Transverse colon (tissue), 4 donors: ENCODE data around the gene ATOX1. TPM values are rescaled to one million over a fixed set of nuclear protein-coding genes. Genes with fewer than 3 reads are reported as not detected.

Source experiments
- DNase-seq: peaks from one replicate; pipeline ENCODE4 v3.0.0-alpha.2; 2019
- H3K27ac ChIP-seq, 4 donors: fragments of 200-600 bp; sonication (generic); 2 replicates each; pipeline ENCODE4 v1.5.1; 2016 to 2018; ENCODE audit warnings: inconsistent platforms in 4 of 4
- H3K27me3 ChIP-seq: fragments of 200-600 bp; sonication (generic); 2 replicates; pipeline ENCODE4 v1.5.1; 2017; ENCODE audit warnings: inconsistent platforms
- H3K36me3 ChIP-seq, 4 donors: fragments of 200-600 bp; sonication (generic); 2 replicates each; pipeline ENCODE4 v1.5.1; 2017 to 2019; ENCODE audit warnings: inconsistent platforms in 4 of 4
- H3K4me1 ChIP-seq, 4 donors: fragments of 200-600 bp; sonication (generic); 2 replicates each; pipeline ENCODE4 v1.5.1; 2017 to 2020; ENCODE audit warnings: inconsistent platforms in 4 of 4
- H3K4me3 ChIP-seq, 4 donors: fragments of 200-600 bp; sonication (generic); 1 replicate in 1 of 4; 2 replicates in 3 of 4; pipeline versions ENCODE4 v1.5.1 to v1.6.1; 2017 to 2019; ENCODE audit warnings: inconsistent platforms in 4 of 4
- H3K9me3 ChIP-seq, 2 donors: fragments of 200-600 bp; sonication (generic); 2 replicates each; pipeline ENCODE4 v1.5.1; 2017 to 2019; ENCODE audit warnings: inconsistent platforms in 2 of 2
- EP300 ChIP-seq: sonication (generic); formaldehyde crosslinking; IDR thresholded peaks from one replicate; pipeline ENCODE4 v1.6.1; 2017; ENCODE audit warnings: antibody characterized with exemption, low read depth
- POLR2A ChIP-seq: fragments of 450-650 bp; IDR thresholded peaks from one replicate; pipeline ENCODE4 v1.6.1; 2016; ENCODE audit warnings: antibody characterized with exemption, mild to moderate bottlenecking, moderate library complexity
- POLR2AphosphoS5 ChIP-seq, 3 donors: sonication (generic); formaldehyde crosslinking; IDR thresholded peaks; one replicate each; pipeline ENCODE4 v1.6.1; 2016; ENCODE audit warnings: antibody characterized with exemption in 3 of 3
- WGBS, 2 donors: methylation state at CpG; one replicate each; pipeline ENCODE4 v1.1.5; 2018; ENCODE audit warnings: low coverage in 1 of 2; 5-methylcytosine and 5-hydroxymethylcytosine counted together
- in situ Hi-C, 4 donors: fragments of 200-750 bp; cut with MboI; loops; one replicate each; pipeline versions ENCODE4 v1.15.0 to v1.15.1; 2017; ENCODE audit warnings: low sequenced_read_pairs in 3 of 4, low pct_ligation_motif_present in 1 of 4, low pct_unique_long_range_greater_than_20kb in 1 of 4
- intact Hi-C: fragments of 100-400 bp; cut with DNase I; formaldehyde crosslinking; loops from one replicate; pipeline ENCODE4 v1.15.1; 2023; ENCODE audit warnings: low total_unique reads
- total RNA-seq, 4 donors: library from RNA; depleted of rRNA; stranded (reverse); fragments of >200 nt; gene quantifications; one replicate each; pipeline ENCODE4 v1.1.0, GENCODE V29; 2016
- TF ChIP-seq, protein P1 (sequence below), 5 experiments: fragments of 200-600 bp in 3 of 5; fragments of 450-650 bp in 2 of 5; sonication (generic) in 3 of 5; IDR thresholded peaks; 1 replicate in 2 of 5; 2 replicates in 3 of 5; pipeline ENCODE4 v1.5.1; 2016 to 2017; ENCODE audit warnings: antibody characterized with exemption in 5 of 5, inconsistent platforms in 3 of 5, mild to moderate bottlenecking in 2 of 5, moderate library complexity in 1 of 5

Gene ATOX1
- total RNA-seq, 4 donors from 2014 or later: 5.0 to 81.1 (median 31.7) TPM

DNA sequence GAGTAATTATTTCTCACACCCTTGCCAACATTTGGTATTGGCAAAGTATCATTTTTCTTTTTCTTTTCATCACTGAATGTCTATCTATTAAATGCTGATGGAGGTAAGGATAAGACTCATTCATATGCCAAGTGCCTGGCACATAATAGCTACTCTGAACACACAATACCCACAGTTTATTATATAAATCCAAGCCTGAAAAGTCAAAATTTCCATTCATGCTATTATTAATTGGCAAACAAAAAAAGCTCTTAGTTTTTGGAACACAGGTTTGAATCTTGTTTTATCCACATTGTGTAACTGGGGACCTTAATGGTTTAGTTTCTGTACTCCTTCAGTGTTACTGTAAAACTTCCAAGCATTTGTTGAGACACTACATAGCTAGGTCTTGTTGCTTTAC, 6.4 kb upstream of the ATOX1 start:
- H3K4me1 ChIP-seq: peaks cover 0 to under 1% (median 0%) of the 10 kb centered on the region in 4 donors
- intact Hi-C loops: no loop called here
- no peak overlapping the region for H3K4me3 ChIP-seq
- no peaks in the 10 kb centered on the region for H3K36me3 ChIP-seq
- H3K27me3 ChIP-seq: no peaks in the 10 kb centered on the region
- H3K27ac ChIP-seq: no peak overlapping the region
- in situ Hi-C loops: loop anchor here in 1 of 4 donors (25.0 kb wide), 1 partner anchor 302 kb away; no protein-coding TSS in a partner anchor
- DNase-seq: no peak
- no peaks in the 10 kb centered on the region for H3K9me3 ChIP-seq
- TF ChIP-seq POLR2AphosphoS5 (IDR thresholded peaks at IDR 0.05) (no peak), POLR2A (no peak), EP300 (no peak)
- TF ChIP-seq, protein P1, sequence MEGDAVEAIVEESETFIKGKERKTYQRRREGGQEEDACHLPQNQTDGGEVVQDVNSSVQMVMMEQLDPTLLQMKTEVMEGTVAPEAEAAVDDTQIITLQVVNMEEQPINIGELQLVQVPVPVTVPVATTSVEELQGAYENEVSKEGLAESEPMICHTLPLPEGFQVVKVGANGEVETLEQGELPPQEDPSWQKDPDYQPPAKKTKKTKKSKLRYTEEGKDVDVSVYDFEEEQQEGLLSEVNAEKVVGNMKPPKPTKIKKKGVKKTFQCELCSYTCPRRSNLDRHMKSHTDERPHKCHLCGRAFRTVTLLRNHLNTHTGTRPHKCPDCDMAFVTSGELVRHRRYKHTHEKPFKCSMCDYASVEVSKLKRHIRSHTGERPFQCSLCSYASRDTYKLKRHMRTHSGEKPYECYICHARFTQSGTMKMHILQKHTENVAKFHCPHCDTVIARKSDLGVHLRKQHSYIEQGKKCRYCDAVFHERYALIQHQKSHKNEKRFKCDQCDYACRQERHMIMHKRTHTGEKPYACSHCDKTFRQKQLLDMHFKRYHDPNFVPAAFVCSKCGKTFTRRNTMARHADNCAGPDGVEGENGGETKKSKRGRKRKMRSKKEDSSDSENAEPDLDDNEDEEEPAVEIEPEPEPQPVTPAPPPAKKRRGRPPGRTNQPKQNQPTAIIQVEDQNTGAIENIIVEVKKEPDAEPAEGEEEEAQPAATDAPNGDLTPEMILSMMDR (IDR thresholded peaks at IDR 0.05): no peak

DNA sequence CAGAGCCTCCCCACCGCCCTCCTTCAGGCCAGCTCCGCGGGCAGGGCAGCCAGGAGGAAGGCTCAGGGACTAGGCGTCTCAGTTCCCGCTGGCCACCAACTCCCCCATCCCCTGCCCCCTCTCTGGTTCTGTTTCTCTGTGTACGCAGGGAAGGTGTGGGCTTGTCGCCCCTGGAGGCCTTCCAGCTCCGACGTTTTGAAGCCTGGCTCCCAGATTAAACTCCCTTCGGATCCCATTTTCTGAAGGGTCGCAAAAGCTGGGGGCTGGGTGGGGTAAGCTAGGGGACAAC, 346 bp downstream of the ATOX1 start:
- in situ Hi-C loops: loop anchor here in 1 of 4 donors (25.0 kb wide), 1 partner anchor 296 kb away; no protein-coding TSS in a partner anchor

DNA sequence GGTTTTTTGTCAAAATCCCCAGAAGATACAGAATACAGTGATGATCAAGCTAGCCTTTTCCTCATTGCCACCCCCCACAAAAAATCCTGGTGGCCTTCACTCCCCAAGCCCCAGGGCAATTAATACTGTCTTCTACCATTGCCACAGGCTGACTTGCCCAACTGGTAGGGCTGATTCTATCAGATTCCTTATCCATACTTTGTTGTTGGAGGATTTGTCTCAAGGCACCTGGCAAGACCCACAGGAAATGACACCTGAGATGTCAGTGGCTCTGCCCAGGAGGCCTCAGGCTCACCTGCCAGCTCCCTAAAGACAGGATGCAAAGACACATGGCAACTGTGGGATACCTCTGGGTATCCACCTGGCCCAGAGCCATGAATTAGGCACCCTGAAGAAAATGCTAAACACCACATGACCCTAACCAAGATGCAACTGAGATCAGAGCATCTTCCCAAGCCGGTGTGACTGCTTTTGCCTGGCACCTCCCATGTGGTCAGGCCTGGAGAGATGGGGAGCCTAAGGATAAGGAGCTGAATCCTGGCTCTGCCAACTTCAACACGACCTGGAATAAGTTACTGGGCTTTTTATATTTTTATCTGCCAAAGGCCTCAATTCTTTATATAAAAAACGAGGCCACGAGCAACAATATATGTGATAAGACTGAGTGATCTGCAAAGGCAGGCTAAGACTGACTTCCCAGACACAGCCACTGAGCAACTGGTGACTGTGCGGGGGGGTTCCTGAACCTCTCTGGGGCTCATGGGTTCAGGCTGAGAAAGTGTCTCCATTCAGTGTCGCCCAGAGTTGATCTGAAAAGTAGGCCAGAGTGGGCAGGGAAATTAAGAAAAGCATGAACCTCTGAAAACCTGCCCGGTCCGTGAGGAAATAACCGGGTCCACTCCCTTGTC, 944 bp downstream of the ATOX1 start:
- H3K4me3 ChIP-seq: peak overlapping the region; percentile 73 to 95 (median 88)
- intact Hi-C loops (no loop called here), in situ Hi-C loops (loop anchor here in 1 of 4 donors (25.0 kb wide), 1 partner anchor 295 kb away; no protein-coding TSS in a partner anchor)
- H3K9me3 ChIP-seq: no peaks in the 10 kb centered on the region
- peak overlapping the region; percentile 84 to 91 (median 88) for H3K27ac ChIP-seq
- H3K27me3 ChIP-seq: no peaks in the 10 kb centered on the region
- no peak for TF ChIP-seq POLR2A
- peaks cover 20 to 35% (median 31%) of the 10 kb centered on the region in 4 donors for H3K4me1 ChIP-seq
- no peak for DNase-seq
- WGBS, 2 donors: 0 to 19% methylated on average over 2 to 9 of the region's 9 CpGs
- H3K36me3 ChIP-seq: no peaks in the 10 kb centered on the region

More for the DNA sequence above, 346 bp downstream of the ATOX1 start:
- H3K27ac ChIP-seq: peak overlapping the region; percentile 84 to 91 (median 88)
- peak overlapping the region; percentile 73 to 95 (median 88) for H3K4me3 ChIP-seq
- no peaks in the 10 kb centered on the region for H3K27me3 ChIP-seq
- peaks cover 20 to 35% (median 31%) of the 10 kb centered on the region in 4 donors for H3K4me1 ChIP-seq
- H3K9me3 ChIP-seq: no peaks in the 10 kb centered on the region
- 0% methylated on average over 8 of the region's 11 CpGs; no CpG with 5 or more reads in 1 of the 2 donors for WGBS, 2 donors
- H3K36me3 ChIP-seq: no peaks in the 10 kb centered on the region
- TF ChIP-seq POLR2A (no peak), POLR2AphosphoS5 (IDR thresholded peaks at IDR 0.05) (no peak), EP300 (no peak)
- TF ChIP-seq, protein P1 (IDR thresholded peaks at IDR 0.05): no peak
- intact Hi-C loops: no loop called here
- DNase-seq: peak; percentile 29

DNA sequence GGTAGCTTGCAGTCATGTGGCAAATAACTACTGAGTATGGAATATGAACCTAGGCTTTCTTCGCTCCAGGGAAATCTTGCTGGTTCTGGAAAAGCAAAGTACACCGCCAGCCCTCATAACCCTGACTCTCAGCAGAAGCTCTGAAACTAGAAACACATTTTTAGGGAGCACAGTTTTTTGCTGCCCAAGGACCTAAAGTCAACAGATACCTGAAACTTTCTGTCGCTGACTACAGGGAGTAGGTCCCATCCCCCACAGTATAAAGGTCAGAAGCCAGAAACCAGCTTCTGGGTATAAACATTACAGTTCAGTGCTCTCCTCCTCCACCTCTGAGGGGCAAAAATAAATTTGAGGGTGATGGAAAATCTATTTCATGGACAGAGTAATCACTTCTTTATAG, 3.0 kb downstream of the ATOX1 start:
- 66 to 90% methylated on average over 2 to 3 of the region's 3 CpGs for WGBS, 2 donors
- H3K27me3 ChIP-seq: no peaks in the 10 kb centered on the region
- H3K4me1 ChIP-seq: peaks cover 20 to 38% (median 31%) of the 10 kb centered on the region in 4 donors
- TF ChIP-seq, protein P1 (IDR thresholded peaks at IDR 0.05): no peak
- TF ChIP-seq POLR2AphosphoS5 (IDR thresholded peaks at IDR 0.05) (no peak), POLR2A (no peak), EP300 (no peak)
- no peaks in the 10 kb centered on the region for H3K9me3 ChIP-seq
- no peak overlapping the region for H3K27ac ChIP-seq
- intact Hi-C loops (no loop called here), in situ Hi-C loops (loop anchor here in 1 of 4 donors (25.0 kb wide), 1 partner anchor 293 kb away; no protein-coding TSS in a partner anchor)
- no peak for DNase-seq
- H3K4me3 ChIP-seq: no peak overlapping the region
- no peaks in the 10 kb centered on the region for H3K36me3 ChIP-seq
